Measurements from ENCODE around the gene SIRT3.

GRCh38 chr11:281486-282161 is 45.5 kb upstream of the SIRT3 start:
- no peak for TF ChIP-seq EZH2 (IDR thresholded peaks at IDR 0.05; ENCODE audit: insufficient read depth, poor library complexity, severe bottlenecking)
- no peak for TF ChIP-seq EZH2phosphoT487 (IDR thresholded peaks at IDR 0.05; ENCODE audit: insufficient read depth, low read depth)

Data from GM23248 (cell line).